Fibroblast of lung (primary cell): ENCODE measurements around the gene ACER1. TPM values are rescaled to one million over a fixed set of nuclear protein-coding genes. Genes with fewer than 3 reads are reported as not detected.

Source experiments
- DNase-seq, 2 donors: peaks; one replicate each; pipeline versions ENCODE4 v3.0.0 to v3.0.0-alpha.2; 2010; ENCODE audit warnings: low read depth in 2 of 2
- H2AFZ ChIP-seq: 2 replicates; pipeline ENCODE4 v1.5.1; 2012; ENCODE audit warnings: low read length, control low read depth, inconsistent platforms
- H3K27ac ChIP-seq: 2 replicates; pipeline ENCODE4 v1.5.1; 2011; ENCODE audit warnings: low read length, control low read depth; ENCODE audit not compliant: insufficient read depth
- H3K27me3 ChIP-seq: 2 replicates; pipeline ENCODE4 v1.5.1; 2011; ENCODE audit warnings: mild to moderate bottlenecking, low read length; ENCODE audit not compliant: control insufficient read depth, insufficient read depth
- H3K36me3 ChIP-seq: 2 replicates; pipeline ENCODE4 v1.5.1; 2011; ENCODE audit warnings: low read length; ENCODE audit not compliant: control insufficient read depth, insufficient read depth
- H3K4me1 ChIP-seq: 2 replicates; pipeline ENCODE4 v1.5.1; 2011; ENCODE audit warnings: low read length; ENCODE audit not compliant: control insufficient read depth, insufficient read depth; ENCODE audit errors: extremely low read depth
- H3K4me2 ChIP-seq: 2 replicates; pipeline ENCODE4 v1.5.1; 2011; ENCODE audit warnings: low read length, control low read depth; ENCODE audit not compliant: insufficient read depth; ENCODE audit errors: extremely low read depth
- H3K4me3 ChIP-seq, 4 experiments: fragments of 200-600 bp in 1 of 4; sonication (generic) in 1 of 4; replicated peaks in 1 of 4; 2 replicates each; pipeline ENCODE4 v1.5.1; 2011 to 2016; ENCODE audit warnings: low read length in 4 of 4, low read depth in 3 of 4, mild to moderate bottlenecking in 3 of 4, control low read depth in 2 of 4, inconsistent platforms in 1 of 4, mixed read lengths in 1 of 4; ENCODE audit not compliant: insufficient read depth in 1 of 4; ENCODE audit errors: control extremely low read depth in 1 of 4
- H3K79me2 ChIP-seq: 2 replicates; pipeline ENCODE4 v1.5.1; 2012; ENCODE audit warnings: mild to moderate bottlenecking, low read length, inconsistent platforms; ENCODE audit not compliant: control insufficient read depth, insufficient read depth
- H3K9ac ChIP-seq: 2 replicates; pipeline ENCODE4 v1.5.1; 2011; ENCODE audit warnings: mild to moderate bottlenecking, low read length, control low read depth; ENCODE audit not compliant: insufficient read depth
- H3K9me3 ChIP-seq: 2 replicates; pipeline ENCODE4 v1.5.1; 2012; ENCODE audit warnings: low read depth, low read length; ENCODE audit not compliant: control insufficient read depth, insufficient read depth
- H4K20me1 ChIP-seq: 2 replicates; pipeline ENCODE4 v1.5.1; 2011; ENCODE audit warnings: low read length; ENCODE audit not compliant: control insufficient read depth, insufficient read depth; ENCODE audit errors: extremely low read depth
- CTCF ChIP-seq, 2 donors: IDR thresholded peaks in 1 of 2; conservative IDR thresholded peaks in 1 of 2; 1 replicate in 1 of 2; 2 replicates in 1 of 2; pipeline ENCODE4 v1.5.1; 2011 to 2012; ENCODE audit warnings: low read length in 2 of 2, control low read depth in 1 of 2, inconsistent platforms in 1 of 2, low read depth in 1 of 2, mild to moderate bottlenecking in 1 of 2
- EZH2 ChIP-seq: IDR thresholded peaks from 2 replicates; pipeline ENCODE4 v1.5.1; 2012; ENCODE audit warnings: low read length, control low read depth, mild to moderate bottlenecking; ENCODE audit errors: missing control alignments
- polyA plus RNA-seq, 2 donors: library from polyadenylated mRNA; depleted of rRNA in 1 of 2; stranded (reverse) in 1 of 2; unstranded in 1 of 2; fragments of >200 nt; gene quantifications; 2 replicates each; pipeline ENCODE4 v1.2.1, GENCODE V29; 2011 to 2012; ENCODE audit warnings: missing spikeins in 1 of 2
- total RNA-seq: library from RNA; depleted of rRNA; stranded (reverse); fragments of >200 nt; gene quantifications from 2 replicates; pipeline ENCODE4 v1.2.1, GENCODE V29; 2014

ACER1 gene
- total and polyA plus RNA-seq, 2 donors (not counting 1 experiment from before 2014, with no cell fraction given): not detected

GRCh38 chr19:6374161-6374709 is 40.8 kb upstream of the ACER1 start:
- H3K9ac ChIP-seq: no peak overlapping the region

GRCh38 chr19:6373813-6374108 is 40.3 kb upstream of the ACER1 start:
- H4K20me1 ChIP-seq: no peaks in the 10 kb centered on the region
- TF ChIP-seq EZH2 (no peak), CTCF (conservative IDR thresholded peaks at IDR 0.05 in 1 of 2, IDR thresholded peaks at IDR 0.05 in 1 of 2; ENCODE audit: low read depth in 1 of 2, low read length in 2 of 2) (no peak)
- H3K27ac ChIP-seq: peak overlapping the region; percentile 47
- no peaks in the 10 kb centered on the region for H3K79me2 ChIP-seq
- H3K27me3 ChIP-seq: no peaks in the 10 kb centered on the region
- H3K9ac ChIP-seq: peak overlapping the region; percentile 42
- no peaks in the 10 kb centered on the region for H3K9me3 ChIP-seq
- H3K4me3 ChIP-seq: peak overlapping the region; percentile 32 to 57 (median 48)
- no peak for DNase-seq
- H3K36me3 ChIP-seq: no peaks in the 10 kb centered on the region
- H2AFZ ChIP-seq: peak overlapping the region; percentile 44
- peak overlapping the region; percentile 80 for H3K4me2 ChIP-seq
- H3K4me1 ChIP-seq: peaks cover 5% of the 10 kb centered on the region

More at GRCh38 chr19:6374161-6374709, 40.8 kb upstream of the ACER1 start:
- no peaks in the 10 kb centered on the region for H3K79me2 ChIP-seq
- no peaks in the 10 kb centered on the region for H4K20me1 ChIP-seq
- no peak for DNase-seq
- H2AFZ ChIP-seq: no peak overlapping the region
- H3K9me3 ChIP-seq: no peaks in the 10 kb centered on the region
- H3K27ac ChIP-seq: peak overlapping the region; percentile 47
- H3K36me3 ChIP-seq: no peaks in the 10 kb centered on the region
- H3K4me3 ChIP-seq: peak overlapping the region in 1 of 4 experiments; percentile 57
- H3K27me3 ChIP-seq: no peaks in the 10 kb centered on the region
- TF ChIP-seq CTCF (conservative IDR thresholded peaks at IDR 0.05 in 1 of 2, IDR thresholded peaks at IDR 0.05 in 1 of 2; ENCODE audit: low read depth in 1 of 2, low read length in 2 of 2): no peak
- TF ChIP-seq EZH2: no peak
- peaks cover 5% of the 10 kb centered on the region for H3K4me1 ChIP-seq
- H3K4me2 ChIP-seq: peak overlapping the region; percentile 80

GRCh38 chr19:6373096-6373812 is 39.8 kb upstream of the ACER1 start:
- no peaks in the 10 kb centered on the region for H3K27me3 ChIP-seq
- H2AFZ ChIP-seq: peak overlapping the region; percentile 86
- no peaks in the 10 kb centered on the region for H3K79me2 ChIP-seq
- peaks cover 3% of the 10 kb centered on the region for H3K36me3 ChIP-seq
- peak overlapping the region; percentile 67 to 94 (median 77) for H3K4me3 ChIP-seq
- peak overlapping the region; percentile 93 for H3K4me2 ChIP-seq
- peaks cover 5% of the 10 kb centered on the region for H3K4me1 ChIP-seq
- H4K20me1 ChIP-seq: no peaks in the 10 kb centered on the region
- peak overlapping the region; percentile 96 for H3K9ac ChIP-seq
- TF ChIP-seq EZH2 (no peak), CTCF (conservative IDR thresholded peaks at IDR 0.05 in 1 of 2, IDR thresholded peaks at IDR 0.05 in 1 of 2; ENCODE audit: low read depth in 1 of 2, low read length in 2 of 2) (no peak)
- no peaks in the 10 kb centered on the region for H3K9me3 ChIP-seq
- DNase-seq: peak; percentile 95 to 99
- peak overlapping the region; percentile 93 for H3K27ac ChIP-seq
